Endothelial cell of umbilical vein (primary cell): ENCODE results near the gene RNF130.

Experiments used
- CTCF ChIP-seq, 2 donors: IDR thresholded peaks; 1 replicate in 1 of 2; 2 replicates in 1 of 2; pipeline ENCODE4 v1.5.1; 2011; ENCODE audit warnings: low read length in 2 of 2, mild to moderate bottlenecking in 2 of 2, moderate library complexity in 2 of 2, control low read depth in 1 of 2, inconsistent platforms in 1 of 2, low read depth in 1 of 2; ENCODE audit not compliant: insufficient read depth in 1 of 2; ENCODE audit errors: extremely low read depth in 1 of 2
- JUN ChIP-seq: IDR thresholded peaks from 2 replicates; pipeline ENCODE4 v1.6.1; 2011; ENCODE audit warnings: borderline replicate concordance, low read depth; ENCODE audit not compliant: insufficient read length, insufficient read depth
- POLR2AphosphoS5 ChIP-seq: IDR thresholded peaks from 2 replicates; pipeline ENCODE4 v1.6.1; 2012; ENCODE audit warnings: low read depth, mild to moderate bottlenecking, control low read depth, low read length, moderate library complexity; ENCODE audit not compliant: insufficient read depth

DNA sequence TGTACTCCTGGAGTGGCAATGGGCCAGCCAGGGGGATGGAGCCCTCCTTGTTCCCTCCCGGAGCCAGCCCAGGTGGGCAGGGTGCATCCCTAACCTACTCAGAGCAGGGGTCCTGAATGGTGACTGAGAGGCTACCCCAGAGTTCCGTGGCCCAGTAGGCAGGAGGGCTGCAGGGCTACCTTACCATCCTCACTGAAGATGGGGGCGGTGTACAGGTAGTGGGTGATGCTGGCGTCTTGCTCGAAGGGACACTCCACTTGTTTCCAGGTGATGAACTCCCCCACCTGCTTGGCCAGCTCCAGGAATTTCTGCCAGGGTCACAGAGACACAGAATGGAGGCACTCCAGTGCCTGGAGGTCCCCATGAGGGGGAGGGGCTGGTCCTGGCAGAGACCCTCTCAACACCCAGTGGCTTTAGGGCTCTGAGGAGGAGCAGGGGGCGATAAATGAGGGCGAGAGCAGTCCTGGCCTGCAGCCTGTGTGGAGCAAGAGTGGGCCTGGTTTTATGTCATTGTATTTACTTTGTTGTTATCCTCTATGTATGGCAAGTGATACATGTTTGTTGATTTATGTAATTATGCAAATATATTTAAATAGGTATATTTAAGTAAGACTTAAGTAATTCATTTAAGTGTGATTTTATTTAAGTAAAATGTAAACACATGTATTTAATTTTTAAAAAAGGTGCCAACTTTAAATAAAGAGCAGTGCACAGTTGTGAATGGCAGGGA lies 39.9 kb upstream of the RNF130 start:
- TF ChIP-seq CTCF (IDR thresholded peaks at IDR 0.05; ENCODE audit: extremely low read depth in 1 of 2, insufficient read depth in 1 of 2, low read depth in 1 of 2, low read length in 2 of 2): no peak
- TF ChIP-seq POLR2AphosphoS5: no peak
- TF ChIP-seq JUN: no peak
